ENCODE results near the gene USP34.

DNA sequence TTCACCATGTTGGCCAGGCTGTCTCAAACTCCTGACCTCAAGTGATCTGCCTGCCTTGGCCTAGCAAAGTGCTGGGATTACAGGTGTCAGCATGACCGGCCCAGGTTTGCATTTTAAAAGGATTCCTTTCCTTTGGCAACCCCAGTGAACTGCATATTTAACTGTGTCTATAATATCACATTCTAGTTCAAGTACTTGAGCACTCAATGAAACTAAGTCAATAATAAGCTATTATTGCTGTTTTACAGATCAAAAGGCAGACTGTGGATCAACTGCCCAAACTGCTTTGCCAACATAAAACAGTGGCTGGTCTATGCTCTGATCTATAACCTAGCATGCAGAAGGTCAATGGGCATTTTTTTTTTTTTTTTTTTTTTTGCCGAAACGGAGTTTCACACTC is 144.5 kb downstream of the USP34 start:
- TF ChIP-seq POLR2A (IDR thresholded peaks at IDR 0.05; ENCODE audit: low read length) (no peak), GATA1 (IDR thresholded peaks at IDR 0.05; ENCODE audit: low read depth, low read length) (no peak)

Measured in erythroblast (primary cell).